HUES48 (cell line): ENCODE data around the gene CARS1.

ENCODE experiments used
- H3K27ac ChIP-seq: one replicate; pipeline ENCODE4 v1.7.0; 2013; ENCODE audit warnings: low read depth, low read length, inconsistent platforms
- H3K27me3 ChIP-seq: 2 replicates; pipeline ENCODE4 v1.6.1; 2013; ENCODE audit warnings: mild to moderate bottlenecking, low read length; ENCODE audit not compliant: control insufficient read depth, insufficient read depth
- H3K36me3 ChIP-seq: 2 replicates; pipeline ENCODE4 v1.6.1; 2013; ENCODE audit warnings: low read length; ENCODE audit not compliant: control insufficient read depth, insufficient read depth
- H3K4me1 ChIP-seq: 2 replicates; pipeline ENCODE4 v1.6.1; 2013; ENCODE audit warnings: mild to moderate bottlenecking, low read length; ENCODE audit not compliant: control insufficient read depth, insufficient read depth
- H3K4me3 ChIP-seq: 2 replicates; pipeline ENCODE4 v1.5.1; 2013; ENCODE audit warnings: mild to moderate bottlenecking, low read depth, low read length
- H3K9ac ChIP-seq: 2 replicates; pipeline ENCODE4 v1.6.1; 2013; ENCODE audit warnings: mild to moderate bottlenecking, low read depth, low read length, moderate library complexity
- H3K9me3 ChIP-seq: 2 replicates; pipeline ENCODE4 v1.6.1; 2013; ENCODE audit warnings: low read length; ENCODE audit not compliant: control insufficient read depth, insufficient read depth

CARS1 gene

GRCh38 chr11:3044915-3045314 is 12.3 kb downstream of the CARS1 start:
- Histone ChIP-seq H3K4me1 (no peaks in the 10 kb centered on the region), H3K27ac (no peak overlapping the region), H3K36me3 (peaks cover 67% of the 10 kb centered on the region), H3K9me3 (no peaks in the 10 kb centered on the region), H3K9ac (no peak overlapping the region), H3K4me3 (no peak overlapping the region), H3K27me3 (no peaks in the 10 kb centered on the region)

- H3K4me1 ChIP-seq: no peaks in the 10 kb centered on the region
- no peak overlapping the region for H3K9ac ChIP-seq
- H3K36me3 ChIP-seq: peaks cover 69% of the 10 kb centered on the region
- H3K4me3 ChIP-seq: no peak overlapping the region
- no peaks in the 10 kb centered on the region for H3K27me3 ChIP-seq
- H3K27ac ChIP-seq: no peak overlapping the region
- H3K9me3 ChIP-seq: no peaks in the 10 kb centered on the region
Observed at GRCh38 chr11:3044004-3044403, 13.2 kb downstream of the CARS1 start.

GRCh38 chr11:3043315-3043871 is 13.8 kb downstream of the CARS1 start:
- Histone ChIP-seq H3K9ac (no peak overlapping the region), H3K4me1 (no peaks in the 10 kb centered on the region), H3K36me3 (peaks cover 75% of the 10 kb centered on the region), H3K27ac (no peak overlapping the region), H3K4me3 (no peak overlapping the region), H3K27me3 (no peaks in the 10 kb centered on the region), H3K9me3 (no peaks in the 10 kb centered on the region)

GRCh38 chr11:3042496-3043314 is 14.5 kb downstream of the CARS1 start:
- no peaks in the 10 kb centered on the region for H3K4me1 ChIP-seq
- no peak overlapping the region for H3K27ac ChIP-seq
- H3K36me3 ChIP-seq: peaks cover 78% of the 10 kb centered on the region

GRCh38 chr11:3041699-3042441 is 15.4 kb downstream of the CARS1 start:
- Histone ChIP-seq H3K36me3 (peaks cover 80% of the 10 kb centered on the region), H3K9me3 (no peaks in the 10 kb centered on the region), H3K27ac (no peak overlapping the region), H3K9ac (no peak overlapping the region), H3K4me1 (no peaks in the 10 kb centered on the region), H3K4me3 (no peak overlapping the region), H3K27me3 (no peaks in the 10 kb centered on the region)

More at GRCh38 chr11:3042496-3043314, 14.5 kb downstream of the CARS1 start:
- Histone ChIP-seq H3K4me3 (no peak overlapping the region), H3K9ac (no peak overlapping the region), H3K9me3 (no peaks in the 10 kb centered on the region), H3K27me3 (no peaks in the 10 kb centered on the region)

- H3K9ac ChIP-seq: no peak overlapping the region
- H3K4me3 ChIP-seq: no peak overlapping the region
- H3K27me3 ChIP-seq: no peaks in the 10 kb centered on the region
- H3K9me3 ChIP-seq: no peaks in the 10 kb centered on the region
- H3K36me3 ChIP-seq: peaks cover 85% of the 10 kb centered on the region
- no peak overlapping the region for H3K27ac ChIP-seq
- H3K4me1 ChIP-seq: no peaks in the 10 kb centered on the region
Observed at GRCh38 chr11:3040881-3041280, 16.3 kb downstream of the CARS1 start.

- H3K4me1 ChIP-seq: no peaks in the 10 kb centered on the region
- H3K9ac ChIP-seq: no peak overlapping the region
- no peaks in the 10 kb centered on the region for H3K27me3 ChIP-seq
- H3K27ac ChIP-seq: no peak overlapping the region
- no peak overlapping the region for H3K4me3 ChIP-seq
- peaks cover 92% of the 10 kb centered on the region for H3K36me3 ChIP-seq
- H3K9me3 ChIP-seq: no peaks in the 10 kb centered on the region
Observed at GRCh38 chr11:3037945-3038271, 19.3 kb downstream of the CARS1 start.

- Histone ChIP-seq H3K27me3 (no peaks in the 10 kb centered on the region), H3K27ac (no peak overlapping the region), H3K9me3 (no peaks in the 10 kb centered on the region), H3K4me3 (no peak overlapping the region), H3K9ac (no peak overlapping the region), H3K4me1 (no peaks in the 10 kb centered on the region), H3K36me3 (peaks cover 93% of the 10 kb centered on the region)
Observed at GRCh38 chr11:3037040-3037944, 19.9 kb downstream of the CARS1 start.

- Histone ChIP-seq H3K9ac (no peak overlapping the region), H3K4me3 (no peak overlapping the region), H3K36me3 (peaks cover 89% of the 10 kb centered on the region), H3K27me3 (no peaks in the 10 kb centered on the region), H3K9me3 (no peaks in the 10 kb centered on the region), H3K27ac (no peak overlapping the region), H3K4me1 (no peaks in the 10 kb centered on the region)
Observed at GRCh38 chr11:3036419-3036818, 20.8 kb downstream of the CARS1 start.

GRCh38 chr11:3035333-3035732 is 21.9 kb downstream of the CARS1 start:
- no peak overlapping the region for H3K27ac ChIP-seq
- H3K4me3 ChIP-seq: no peak overlapping the region
- H3K36me3 ChIP-seq: peaks cover 88% of the 10 kb centered on the region
- H3K4me1 ChIP-seq: no peaks in the 10 kb centered on the region
- no peaks in the 10 kb centered on the region for H3K27me3 ChIP-seq
- H3K9me3 ChIP-seq: no peaks in the 10 kb centered on the region
- H3K9ac ChIP-seq: no peak overlapping the region
